Measurements from ENCODE around the gene TRAPPC3.

DNA sequence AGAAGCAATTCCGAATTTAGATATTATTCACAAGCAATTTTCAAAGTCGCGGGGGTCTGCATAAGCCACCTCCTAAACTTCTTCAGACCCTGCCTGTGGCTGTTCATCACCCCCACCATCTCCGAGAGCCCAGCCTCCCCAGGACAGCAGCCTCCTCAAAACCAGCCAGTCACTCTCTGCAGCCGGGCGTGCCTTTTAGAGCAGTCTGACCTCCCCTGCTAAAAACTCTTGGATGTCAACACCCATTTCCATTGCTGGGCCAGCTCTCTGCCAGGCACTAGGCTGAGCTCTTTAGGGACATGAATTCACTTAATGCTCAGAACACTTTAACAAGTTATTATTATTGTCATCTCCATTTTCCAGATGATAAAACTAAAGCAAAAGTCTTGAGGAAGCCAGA lies 48.9 kb downstream of the TRAPPC3 start:
- TF ChIP-seq, protein P1, sequence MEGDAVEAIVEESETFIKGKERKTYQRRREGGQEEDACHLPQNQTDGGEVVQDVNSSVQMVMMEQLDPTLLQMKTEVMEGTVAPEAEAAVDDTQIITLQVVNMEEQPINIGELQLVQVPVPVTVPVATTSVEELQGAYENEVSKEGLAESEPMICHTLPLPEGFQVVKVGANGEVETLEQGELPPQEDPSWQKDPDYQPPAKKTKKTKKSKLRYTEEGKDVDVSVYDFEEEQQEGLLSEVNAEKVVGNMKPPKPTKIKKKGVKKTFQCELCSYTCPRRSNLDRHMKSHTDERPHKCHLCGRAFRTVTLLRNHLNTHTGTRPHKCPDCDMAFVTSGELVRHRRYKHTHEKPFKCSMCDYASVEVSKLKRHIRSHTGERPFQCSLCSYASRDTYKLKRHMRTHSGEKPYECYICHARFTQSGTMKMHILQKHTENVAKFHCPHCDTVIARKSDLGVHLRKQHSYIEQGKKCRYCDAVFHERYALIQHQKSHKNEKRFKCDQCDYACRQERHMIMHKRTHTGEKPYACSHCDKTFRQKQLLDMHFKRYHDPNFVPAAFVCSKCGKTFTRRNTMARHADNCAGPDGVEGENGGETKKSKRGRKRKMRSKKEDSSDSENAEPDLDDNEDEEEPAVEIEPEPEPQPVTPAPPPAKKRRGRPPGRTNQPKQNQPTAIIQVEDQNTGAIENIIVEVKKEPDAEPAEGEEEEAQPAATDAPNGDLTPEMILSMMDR (conservative IDR thresholded peaks at IDR 0.05; ENCODE audit: low read length): no peak
- TF ChIP-seq EZH2phosphoT487 (IDR thresholded peaks at IDR 0.05; ENCODE audit: borderline replicate concordance): no peak

Measured in Loucy (cell line).